Left ventricle myocardium inferior (tissue), 1 donor: ENCODE results near the gene SRBD1. TPM values are rescaled to one million over a fixed set of nuclear protein-coding genes. Genes with fewer than 3 reads are reported as not detected.

Experiments
- DNase-seq: peaks from one replicate; pipeline ENCODE4 v3.0.0-alpha.2; 2020
- H3K27ac ChIP-seq: fragments of 200-600 bp; replicated peaks from 2 replicates; pipeline ENCODE4 v1.8.0; 2021
- H3K27me3 ChIP-seq: fragments of 200-600 bp; 2 replicates; pipeline ENCODE4 v1.8.0; 2021; ENCODE audit warnings: low read depth
- H3K36me3 ChIP-seq: fragments of 200-600 bp; 2 replicates; pipeline ENCODE4 v1.8.0; 2021
- H3K4me1 ChIP-seq: fragments of 200-600 bp; 2 replicates; pipeline ENCODE4 v1.8.0; 2021
- H3K4me3 ChIP-seq: fragments of 200-600 bp; 2 replicates; pipeline ENCODE4 v1.8.0; 2021; ENCODE audit warnings: mild to moderate bottlenecking, moderate library complexity
- H3K9me3 ChIP-seq: fragments of 200-600 bp; replicated peaks from 2 replicates; pipeline ENCODE4 v1.8.0; 2021
- intact Hi-C: fragments of 100-400 bp; cut with micrococcal nuclease; formaldehyde crosslinking; loops from one replicate; pipeline ENCODE4 v1.11.0; 2022
- total RNA-seq: library from RNA; stranded (reverse); fragmentation: NEBNext Ultra II Directional; extraction: Animal tissue kit (Norgen Biotek cat#: 25700); gene quantifications from one replicate; pipeline ENCODE4 v1.2.1, GENCODE V29; 2021
- TF ChIP-seq, protein P1 (sequence below): fragments of 200-600 bp; IDR thresholded peaks from 2 replicates; pipeline ENCODE4 v1.8.0; 2021; ENCODE audit warnings: antibody characterized with exemption, mild to moderate bottlenecking, borderline replicate concordance
- donor health status: DM: no; HTN: yes; CAD: no; lungs with severe emphysema.

SRBD1 gene
- total RNA-seq, 1 donor from 2014 or later: 11.8 TPM

DNA sequence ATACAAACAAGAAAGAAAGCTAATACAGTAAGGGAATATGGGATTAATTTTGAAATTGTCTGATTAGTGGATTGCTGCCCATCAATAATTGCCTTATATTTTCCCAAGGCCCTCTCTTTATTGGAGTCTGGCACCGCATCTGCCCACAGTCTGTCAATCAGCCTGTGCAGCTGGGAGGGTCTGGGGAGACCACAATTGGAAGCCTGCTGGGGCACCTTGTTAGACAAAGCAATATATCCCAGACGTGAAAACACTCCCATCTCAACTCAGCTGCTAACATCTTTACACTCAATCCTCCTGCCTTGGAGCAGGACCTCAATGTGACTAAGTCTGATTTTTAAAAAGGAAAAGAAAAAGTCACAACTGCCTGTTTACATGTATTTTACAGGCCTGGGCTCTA lies 258.6 kb downstream of the SRBD1 start:
- intact Hi-C loops: no loop called here
- no peak for DNase-seq

GRCh38 chr2:45345331-45346234 lies 265.5 kb downstream of the SRBD1 start:
- TF ChIP-seq, protein P1, sequence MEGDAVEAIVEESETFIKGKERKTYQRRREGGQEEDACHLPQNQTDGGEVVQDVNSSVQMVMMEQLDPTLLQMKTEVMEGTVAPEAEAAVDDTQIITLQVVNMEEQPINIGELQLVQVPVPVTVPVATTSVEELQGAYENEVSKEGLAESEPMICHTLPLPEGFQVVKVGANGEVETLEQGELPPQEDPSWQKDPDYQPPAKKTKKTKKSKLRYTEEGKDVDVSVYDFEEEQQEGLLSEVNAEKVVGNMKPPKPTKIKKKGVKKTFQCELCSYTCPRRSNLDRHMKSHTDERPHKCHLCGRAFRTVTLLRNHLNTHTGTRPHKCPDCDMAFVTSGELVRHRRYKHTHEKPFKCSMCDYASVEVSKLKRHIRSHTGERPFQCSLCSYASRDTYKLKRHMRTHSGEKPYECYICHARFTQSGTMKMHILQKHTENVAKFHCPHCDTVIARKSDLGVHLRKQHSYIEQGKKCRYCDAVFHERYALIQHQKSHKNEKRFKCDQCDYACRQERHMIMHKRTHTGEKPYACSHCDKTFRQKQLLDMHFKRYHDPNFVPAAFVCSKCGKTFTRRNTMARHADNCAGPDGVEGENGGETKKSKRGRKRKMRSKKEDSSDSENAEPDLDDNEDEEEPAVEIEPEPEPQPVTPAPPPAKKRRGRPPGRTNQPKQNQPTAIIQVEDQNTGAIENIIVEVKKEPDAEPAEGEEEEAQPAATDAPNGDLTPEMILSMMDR: no peak
- Histone ChIP-seq H3K4me3 (no peak overlapping the region), H3K27me3 (peaks cover 14% of the 10 kb centered on the region), H3K36me3 (no peaks in the 10 kb centered on the region), H3K4me1 (no peaks in the 10 kb centered on the region), H3K27ac (no peak overlapping the region), H3K9me3 (no peaks in the 10 kb centered on the region)
- intact Hi-C loops: no loop called here
- no peak for DNase-seq

More for the DNA sequence above, 258.6 kb downstream of the SRBD1 start:
- no peaks in the 10 kb centered on the region for H3K27me3 ChIP-seq
- no peaks in the 10 kb centered on the region for H3K9me3 ChIP-seq
- H3K4me1 ChIP-seq: no peaks in the 10 kb centered on the region
- no peaks in the 10 kb centered on the region for H3K36me3 ChIP-seq
- H3K27ac ChIP-seq: no peak overlapping the region
- TF ChIP-seq, protein P1: no peak
- H3K4me3 ChIP-seq: no peak overlapping the region

- no peak overlapping the region for H3K4me3 ChIP-seq
- no peak overlapping the region for H3K27ac ChIP-seq
- H3K9me3 ChIP-seq: no peaks in the 10 kb centered on the region
- DNase-seq: no peak
- intact Hi-C loops: no loop called here
- no peaks in the 10 kb centered on the region for H3K4me1 ChIP-seq
- H3K36me3 ChIP-seq: no peaks in the 10 kb centered on the region
- peaks cover 21% of the 10 kb centered on the region for H3K27me3 ChIP-seq
- TF ChIP-seq, protein P1: no peak
Measured at GRCh38 chr2:45344502-45344901, 266.6 kb downstream of the SRBD1 start.

- H3K4me3 ChIP-seq: no peak overlapping the region
- no peaks in the 10 kb centered on the region for H3K4me1 ChIP-seq
- intact Hi-C loops: no loop called here
- H3K9me3 ChIP-seq: no peaks in the 10 kb centered on the region
- no peaks in the 10 kb centered on the region for H3K36me3 ChIP-seq
- peaks cover 21% of the 10 kb centered on the region for H3K27me3 ChIP-seq
- no peak overlapping the region for H3K27ac ChIP-seq
- TF ChIP-seq, protein P1: no peak
- no peak for DNase-seq
Measured at GRCh38 chr2:45344071-45344470, 267.0 kb downstream of the SRBD1 start.

- intact Hi-C loops: no loop called here
- H3K4me1 ChIP-seq: no peaks in the 10 kb centered on the region
- H3K4me3 ChIP-seq: no peak overlapping the region
- H3K27me3 ChIP-seq: peaks cover 21% of the 10 kb centered on the region
- TF ChIP-seq, protein P1: no peak
- DNase-seq: no peak
- H3K36me3 ChIP-seq: no peaks in the 10 kb centered on the region
- H3K27ac ChIP-seq: no peak overlapping the region
- no peaks in the 10 kb centered on the region for H3K9me3 ChIP-seq
Measured at GRCh38 chr2:45343251-45344017, 267.6 kb downstream of the SRBD1 start.
